ENCODE results near the gene DENND4C. TPM values are rescaled to one million over a fixed set of nuclear protein-coding genes. Genes with fewer than 3 reads are reported as not detected.
A peak's percentile ranks its signal among the peaks of the same experiment; 100 is the strongest.

The DENND4C gene
- total RNA-seq, 1 donor from 2014 or later = 35.6 TPM

- TF ChIP-seq, protein P1, sequence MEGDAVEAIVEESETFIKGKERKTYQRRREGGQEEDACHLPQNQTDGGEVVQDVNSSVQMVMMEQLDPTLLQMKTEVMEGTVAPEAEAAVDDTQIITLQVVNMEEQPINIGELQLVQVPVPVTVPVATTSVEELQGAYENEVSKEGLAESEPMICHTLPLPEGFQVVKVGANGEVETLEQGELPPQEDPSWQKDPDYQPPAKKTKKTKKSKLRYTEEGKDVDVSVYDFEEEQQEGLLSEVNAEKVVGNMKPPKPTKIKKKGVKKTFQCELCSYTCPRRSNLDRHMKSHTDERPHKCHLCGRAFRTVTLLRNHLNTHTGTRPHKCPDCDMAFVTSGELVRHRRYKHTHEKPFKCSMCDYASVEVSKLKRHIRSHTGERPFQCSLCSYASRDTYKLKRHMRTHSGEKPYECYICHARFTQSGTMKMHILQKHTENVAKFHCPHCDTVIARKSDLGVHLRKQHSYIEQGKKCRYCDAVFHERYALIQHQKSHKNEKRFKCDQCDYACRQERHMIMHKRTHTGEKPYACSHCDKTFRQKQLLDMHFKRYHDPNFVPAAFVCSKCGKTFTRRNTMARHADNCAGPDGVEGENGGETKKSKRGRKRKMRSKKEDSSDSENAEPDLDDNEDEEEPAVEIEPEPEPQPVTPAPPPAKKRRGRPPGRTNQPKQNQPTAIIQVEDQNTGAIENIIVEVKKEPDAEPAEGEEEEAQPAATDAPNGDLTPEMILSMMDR (IDR thresholded peaks at IDR 0.05; ENCODE audit: unreplicated experiment) = no peak
- H3K36me3 Mint-ChIP-seq (ENCODE audit: low read depth, unreplicated experiment) = peaks cover 3% of the 10 kb centered on the region
- H3K9me3 Mint-ChIP-seq (ENCODE audit: unreplicated experiment) = no peaks in the 10 kb centered on the region
- H3K4me1 Mint-ChIP-seq (ENCODE audit: unreplicated experiment) = no peaks in the 10 kb centered on the region
- no peaks in the 10 kb centered on the region for H3K27me3 Mint-ChIP-seq (ENCODE audit: unreplicated experiment)
- H3K4me3 Mint-ChIP-seq (ENCODE audit: unreplicated experiment) = no peak overlapping the region
- H3K27ac Mint-ChIP-seq (ENCODE audit: unreplicated experiment) = no peak overlapping the region
- no peak for DNase-seq (ENCODE audit: low spot score)
Measured at GRCh38 chr9:19369107-19369506, 138.6 kb downstream of the DENND4C start.

DNA sequence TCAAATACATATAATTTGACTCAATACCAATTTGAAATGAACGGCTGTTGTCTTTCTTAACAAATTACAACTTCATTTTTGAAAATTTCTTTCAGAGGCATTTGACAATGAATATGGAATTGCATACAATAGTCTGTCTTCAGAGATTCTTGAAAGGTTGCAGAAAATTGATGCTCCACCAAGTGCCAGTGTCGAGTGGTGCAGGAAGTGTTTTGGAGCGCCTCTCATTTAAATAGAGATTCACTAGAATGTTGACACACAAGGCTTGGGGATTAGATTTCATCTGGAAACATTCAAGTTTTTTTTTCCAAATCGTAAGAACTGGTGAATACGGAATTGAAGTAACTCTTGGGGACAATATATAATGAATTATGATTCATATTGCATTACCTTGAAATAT lies 141.4 kb downstream of the DENND4C start:
- Mint-ChIP-seq H3K27me3 (ENCODE audit: unreplicated experiment) (no peaks in the 10 kb centered on the region), H3K9me3 (ENCODE audit: unreplicated experiment) (no peaks in the 10 kb centered on the region), H3K4me3 (ENCODE audit: unreplicated experiment) (no peak overlapping the region), H3K4me1 (ENCODE audit: unreplicated experiment) (no peaks in the 10 kb centered on the region), H3K27ac (ENCODE audit: unreplicated experiment) (no peak overlapping the region), H3K36me3 (ENCODE audit: low read depth, unreplicated experiment) (peaks cover 19% of the 10 kb centered on the region)
- no peak for DNase-seq (ENCODE audit: low spot score)
- TF ChIP-seq, protein P1 (IDR thresholded peaks at IDR 0.05; ENCODE audit: unreplicated experiment) = no peak

DNA sequence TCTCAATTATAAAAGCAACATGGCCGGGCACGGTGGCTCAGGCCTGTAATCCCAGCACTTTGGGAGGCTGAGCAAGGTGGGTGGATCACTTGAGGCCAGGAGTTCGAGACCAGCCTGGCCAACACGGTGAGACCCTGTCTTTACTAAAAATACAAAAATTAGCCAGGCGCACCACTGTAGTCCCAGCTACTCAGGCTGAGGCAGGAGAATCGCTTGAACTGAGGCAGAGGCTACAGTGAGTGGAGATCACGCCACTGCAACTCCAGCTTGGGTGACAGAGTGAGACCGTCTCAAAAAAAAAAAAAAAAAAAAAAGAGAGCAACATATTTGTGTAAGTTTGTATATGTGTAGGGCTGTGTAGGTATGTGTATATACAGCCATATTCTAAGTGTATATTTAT lies 142.1 kb downstream of the DENND4C start:
- H3K4me1 Mint-ChIP-seq (ENCODE audit: unreplicated experiment) = peaks cover 2% of the 10 kb centered on the region
- DNase-seq (ENCODE audit: low spot score) = no peak
- H3K27ac Mint-ChIP-seq (ENCODE audit: unreplicated experiment) = no peak overlapping the region
- H3K4me3 Mint-ChIP-seq (ENCODE audit: unreplicated experiment) = no peak overlapping the region
- TF ChIP-seq, protein P1 (IDR thresholded peaks at IDR 0.05; ENCODE audit: unreplicated experiment) = no peak
- no peaks in the 10 kb centered on the region for H3K27me3 Mint-ChIP-seq (ENCODE audit: unreplicated experiment)
- peaks cover 24% of the 10 kb centered on the region for H3K36me3 Mint-ChIP-seq (ENCODE audit: low read depth, unreplicated experiment)
- H3K9me3 Mint-ChIP-seq (ENCODE audit: unreplicated experiment) = no peaks in the 10 kb centered on the region

DNA sequence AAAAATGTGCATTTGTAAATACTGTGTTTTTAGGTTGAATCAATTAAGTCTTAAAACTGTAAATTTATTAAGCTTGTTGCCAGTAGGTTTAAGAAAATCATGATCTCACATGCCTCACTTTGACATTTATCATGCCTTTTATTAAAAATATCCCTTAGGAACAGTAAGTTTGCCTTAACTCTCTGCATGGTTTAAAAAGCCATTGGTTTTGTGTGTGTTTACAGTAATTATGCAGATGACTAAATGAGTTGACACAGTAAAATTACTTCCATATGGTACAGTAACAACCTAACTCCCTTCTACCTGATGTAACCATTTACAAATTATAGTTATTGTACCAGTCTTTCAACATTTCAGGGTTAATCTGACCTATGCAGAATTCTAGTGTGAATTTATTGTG lies 143.0 kb downstream of the DENND4C start:
- Mint-ChIP-seq H3K4me3 (ENCODE audit: unreplicated experiment) (no peak overlapping the region), H3K9me3 (ENCODE audit: unreplicated experiment) (no peaks in the 10 kb centered on the region), H3K4me1 (ENCODE audit: unreplicated experiment) (peaks cover 11% of the 10 kb centered on the region), H3K27ac (ENCODE audit: unreplicated experiment) (no peak overlapping the region), H3K36me3 (ENCODE audit: low read depth, unreplicated experiment) (peaks cover 34% of the 10 kb centered on the region), H3K27me3 (ENCODE audit: unreplicated experiment) (no peaks in the 10 kb centered on the region)
- no peak for DNase-seq (ENCODE audit: low spot score)
- TF ChIP-seq, protein P1 (IDR thresholded peaks at IDR 0.05; ENCODE audit: unreplicated experiment) = no peak

GRCh38 chr9:19375538-19375937 lies 145.0 kb downstream of the DENND4C start:
- TF ChIP-seq, protein P1 (IDR thresholded peaks at IDR 0.05; ENCODE audit: unreplicated experiment) = no peak
- H3K4me1 Mint-ChIP-seq (ENCODE audit: unreplicated experiment) = peaks cover 25% of the 10 kb centered on the region
- H3K4me3 Mint-ChIP-seq (ENCODE audit: unreplicated experiment) = no peak overlapping the region
- DNase-seq (ENCODE audit: low spot score) = no peak
- peak overlapping the region; percentile 42 for H3K27ac Mint-ChIP-seq (ENCODE audit: unreplicated experiment)
- H3K36me3 Mint-ChIP-seq (ENCODE audit: low read depth, unreplicated experiment) = peaks cover 42% of the 10 kb centered on the region
- H3K27me3 Mint-ChIP-seq (ENCODE audit: unreplicated experiment) = peaks cover 7% of the 10 kb centered on the region
- no peaks in the 10 kb centered on the region for H3K9me3 Mint-ChIP-seq (ENCODE audit: unreplicated experiment)
